Prostate gland (tissue), 2 donors: ENCODE data around the gene TWF1. TPM values are rescaled to one million over a fixed set of nuclear protein-coding genes. Genes with fewer than 3 reads are reported as not detected.

Experiments
- DNase-seq: peaks from one replicate; pipeline ENCODE4 v3.0.0-alpha.2; 2019; ENCODE audit warnings: low spot score
- H3K27ac ChIP-seq, 2 donors: fragments of 200-600 bp; sonication (generic); 2 replicates each; pipeline ENCODE4 v1.5.1; 2017 to 2019
- H3K27me3 ChIP-seq: fragments of 200-600 bp; sonication (generic); replicated peaks from 2 replicates; pipeline ENCODE4 v1.5.1; 2019; ENCODE audit not compliant: insufficient read depth
- H3K36me3 ChIP-seq, 2 donors: fragments of 200-600 bp; sonication (generic); 1 replicate in 1 of 2; 2 replicates in 1 of 2; pipeline versions ENCODE4 v1.5.1 to v1.8.1; 2017 to 2019
- H3K4me1 ChIP-seq: fragments of 200-600 bp; sonication (generic); replicated peaks from 2 replicates; pipeline ENCODE4 v1.5.1; 2019
- H3K4me3 ChIP-seq, 2 donors: fragments of 200-600 bp; sonication (generic); 2 replicates each; pipeline ENCODE4 v1.5.1; 2017 to 2019
- H3K9me3 ChIP-seq: fragments of 200-600 bp; sonication (generic); 2 replicates; pipeline ENCODE4 v1.5.1; 2017
- POLR2A ChIP-seq: fragments of 450-650 bp; IDR thresholded peaks from one replicate; pipeline ENCODE4 v1.6.1; 2016; ENCODE audit warnings: antibody characterized with exemption, mild to moderate bottlenecking
- POLR2AphosphoS5 ChIP-seq: sonication (generic); formaldehyde crosslinking; IDR thresholded peaks from one replicate; pipeline ENCODE4 v1.6.1; 2017; ENCODE audit warnings: antibody characterized with exemption
- WGBS: methylation state at CpG from one replicate; pipeline ENCODE4 v1.1.5; 2018; 5-methylcytosine and 5-hydroxymethylcytosine counted together
- intact Hi-C: fragments of 100-400 bp; cut with DNase I; formaldehyde crosslinking; loops from one replicate; pipeline ENCODE4 v1.14.2; 2022
- total RNA-seq, 2 donors: library from RNA; depleted of rRNA; stranded (reverse); fragments of >200 nt; gene quantifications; one replicate each; pipeline ENCODE4 v1.1.0, GENCODE V29; 2016
- TF ChIP-seq, protein P1 (sequence below), 4 experiments: fragments of 200-600 bp in 2 of 4; fragments of 450-650 bp in 2 of 4; sonication (generic) in 2 of 4; IDR thresholded peaks; 1 replicate in 3 of 4; 2 replicates in 1 of 4; pipeline ENCODE4 v1.5.1; 2016 to 2019; ENCODE audit warnings: antibody characterized with exemption in 4 of 4, mild to moderate bottlenecking in 2 of 4, moderate library complexity in 2 of 4

The TWF1 gene
- total RNA-seq, 2 donors from 2014 or later: 64.5 to 114 TPM

DNA sequence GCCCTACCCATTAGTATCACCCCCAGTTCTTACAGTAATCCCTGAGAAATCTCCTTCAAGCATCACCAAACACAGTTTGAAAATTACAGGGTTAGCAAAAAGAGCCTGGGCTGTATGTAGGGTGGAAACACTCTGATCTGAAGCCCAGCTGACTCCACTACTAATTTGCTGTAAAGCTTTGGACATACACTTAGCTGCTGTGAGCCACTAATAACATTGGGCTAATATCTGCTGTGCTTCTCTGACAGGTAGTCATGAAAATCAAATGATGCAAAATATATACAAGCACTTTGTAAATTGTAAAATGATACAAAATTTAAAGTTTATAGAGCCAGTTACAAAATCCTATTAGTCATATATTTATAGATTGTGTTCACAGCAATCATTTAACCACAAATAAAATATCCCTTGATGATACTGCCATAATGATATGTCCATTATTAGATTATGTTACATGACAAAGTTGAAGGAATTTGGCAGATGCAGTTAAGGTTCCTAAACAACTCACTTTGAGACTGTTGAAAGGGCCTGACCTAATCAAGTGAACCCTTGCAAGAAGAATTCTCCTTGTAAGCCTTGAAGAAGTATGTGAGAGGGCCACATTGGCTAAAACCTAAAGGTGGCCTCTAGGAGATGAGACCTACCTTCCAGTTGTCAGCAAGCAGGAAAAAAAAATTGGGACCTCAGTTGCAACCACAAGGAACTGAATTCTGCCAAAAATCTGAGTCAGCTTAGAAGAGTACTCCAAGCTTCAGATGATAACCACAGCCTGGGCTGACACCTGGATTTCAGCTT lies 19.0 kb downstream of the TWF1 start:
- TF ChIP-seq POLR2A: no peak
- TF ChIP-seq POLR2AphosphoS5: no peak
- TF ChIP-seq, protein P1, sequence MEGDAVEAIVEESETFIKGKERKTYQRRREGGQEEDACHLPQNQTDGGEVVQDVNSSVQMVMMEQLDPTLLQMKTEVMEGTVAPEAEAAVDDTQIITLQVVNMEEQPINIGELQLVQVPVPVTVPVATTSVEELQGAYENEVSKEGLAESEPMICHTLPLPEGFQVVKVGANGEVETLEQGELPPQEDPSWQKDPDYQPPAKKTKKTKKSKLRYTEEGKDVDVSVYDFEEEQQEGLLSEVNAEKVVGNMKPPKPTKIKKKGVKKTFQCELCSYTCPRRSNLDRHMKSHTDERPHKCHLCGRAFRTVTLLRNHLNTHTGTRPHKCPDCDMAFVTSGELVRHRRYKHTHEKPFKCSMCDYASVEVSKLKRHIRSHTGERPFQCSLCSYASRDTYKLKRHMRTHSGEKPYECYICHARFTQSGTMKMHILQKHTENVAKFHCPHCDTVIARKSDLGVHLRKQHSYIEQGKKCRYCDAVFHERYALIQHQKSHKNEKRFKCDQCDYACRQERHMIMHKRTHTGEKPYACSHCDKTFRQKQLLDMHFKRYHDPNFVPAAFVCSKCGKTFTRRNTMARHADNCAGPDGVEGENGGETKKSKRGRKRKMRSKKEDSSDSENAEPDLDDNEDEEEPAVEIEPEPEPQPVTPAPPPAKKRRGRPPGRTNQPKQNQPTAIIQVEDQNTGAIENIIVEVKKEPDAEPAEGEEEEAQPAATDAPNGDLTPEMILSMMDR (IDR thresholded peaks at IDR 0.05): no peak
- intact Hi-C loops: no loop called here
- H3K36me3 ChIP-seq: no peaks in the 10 kb centered on the region
- no peaks in the 10 kb centered on the region for H3K4me1 ChIP-seq
- H3K27me3 ChIP-seq: no peaks in the 10 kb centered on the region
- H3K9me3 ChIP-seq: no peaks in the 10 kb centered on the region
- no peak overlapping the region for H3K27ac ChIP-seq
- H3K4me3 ChIP-seq: no peak overlapping the region
- no peak for DNase-seq

DNA sequence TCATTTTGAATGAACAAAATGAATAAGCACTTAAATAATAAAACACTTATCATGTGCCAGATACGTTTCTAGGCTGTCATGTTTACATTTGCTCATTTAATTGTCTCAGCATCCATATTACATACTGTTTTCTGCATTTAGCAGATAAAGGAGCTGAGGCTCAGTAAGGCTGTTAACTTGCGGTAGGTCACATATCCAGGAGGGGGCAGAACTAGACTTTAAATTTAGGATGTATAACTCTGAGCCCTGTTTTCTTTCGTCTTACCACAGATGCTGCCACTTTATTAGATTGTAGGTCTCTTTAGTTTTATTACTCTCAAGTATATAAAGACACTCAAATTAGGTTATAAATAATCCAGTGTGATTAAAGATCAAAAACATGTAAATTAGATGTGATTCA lies 29.6 kb downstream of the TWF1 start:
- intact Hi-C loops: no loop called here
- no peaks in the 10 kb centered on the region for H3K9me3 ChIP-seq
- no peak overlapping the region for H3K4me3 ChIP-seq
- DNase-seq: peak; percentile 7
- 42% methylated on average over 3 of the region's 3 CpGs for WGBS
- no peaks in the 10 kb centered on the region for H3K4me1 ChIP-seq
- H3K36me3 ChIP-seq: peaks cover 0 to 2% of the 10 kb centered on the region in 2 donors
- no peak for TF ChIP-seq POLR2AphosphoS5
- TF ChIP-seq, protein P1 (IDR thresholded peaks at IDR 0.05): peak in 3 of 4 experiments; percentile 11 to 47 (median 33)
- no peak overlapping the region for H3K27ac ChIP-seq
- no peaks in the 10 kb centered on the region for H3K27me3 ChIP-seq

DNA sequence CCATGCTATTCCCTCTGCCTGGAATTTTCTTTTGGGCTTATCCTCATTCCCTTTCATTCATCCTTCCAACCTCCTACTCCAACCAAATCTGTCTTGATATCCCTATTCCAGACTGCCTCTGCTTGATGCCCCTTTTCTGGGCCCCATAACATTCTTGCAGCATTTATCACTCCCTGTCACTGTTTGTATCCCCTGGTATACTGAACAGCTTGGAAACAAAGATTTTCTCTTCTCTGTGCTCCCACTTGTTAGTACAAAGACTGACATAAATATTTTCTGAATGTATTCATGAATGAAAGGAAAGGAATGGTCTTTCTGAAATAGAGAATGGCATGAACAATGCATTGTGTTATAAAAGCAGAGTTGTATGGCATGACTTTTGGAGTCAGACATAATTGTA lies 39.8 kb downstream of the TWF1 start:
- H3K27me3 ChIP-seq: no peaks in the 10 kb centered on the region
- DNase-seq: no peak
- intact Hi-C loops: loop anchor here (10.0 kb wide), 1 partner anchor 119 kb away; no protein-coding TSS in a partner anchor
- no peak overlapping the region for H3K4me3 ChIP-seq
- no peaks in the 10 kb centered on the region for H3K36me3 ChIP-seq
- H3K27ac ChIP-seq: no peak overlapping the region
- H3K9me3 ChIP-seq: no peaks in the 10 kb centered on the region
- H3K4me1 ChIP-seq: no peaks in the 10 kb centered on the region
- TF ChIP-seq POLR2A (no peak), POLR2AphosphoS5 (no peak)
- TF ChIP-seq, protein P1 (IDR thresholded peaks at IDR 0.05): no peak

DNA sequence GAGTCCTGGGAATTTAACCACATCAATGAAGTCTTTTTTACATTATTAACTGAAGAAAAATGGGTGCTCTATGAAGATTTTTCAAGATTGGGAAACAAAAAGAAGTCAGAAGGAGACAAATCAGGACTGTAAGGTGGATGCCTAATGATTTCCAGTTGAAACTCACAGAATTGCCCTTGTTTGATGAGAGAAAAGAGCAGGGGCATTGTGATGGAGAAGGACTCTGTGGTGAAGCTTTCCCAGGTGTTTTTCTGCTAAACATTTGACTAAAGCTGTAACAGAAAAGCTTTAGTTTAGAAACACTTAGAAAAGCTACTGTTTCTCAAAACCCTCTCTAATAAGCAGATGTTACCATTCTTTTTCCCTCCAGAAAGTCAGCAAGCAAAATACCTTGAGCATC lies 41.6 kb downstream of the TWF1 start:
- H3K4me3 ChIP-seq: no peak overlapping the region
- H3K27me3 ChIP-seq: no peaks in the 10 kb centered on the region
- intact Hi-C loops: loop anchor here (10.0 kb wide), 1 partner anchor 120 kb away; no protein-coding TSS in a partner anchor
- no peaks in the 10 kb centered on the region for H3K36me3 ChIP-seq
- TF ChIP-seq POLR2AphosphoS5 (no peak), POLR2A (no peak)
- TF ChIP-seq, protein P1 (IDR thresholded peaks at IDR 0.05): no peak
- no peaks in the 10 kb centered on the region for H3K9me3 ChIP-seq
- DNase-seq: no peak
- H3K27ac ChIP-seq: no peak overlapping the region
- peaks cover 2% of the 10 kb centered on the region for H3K4me1 ChIP-seq

DNA sequence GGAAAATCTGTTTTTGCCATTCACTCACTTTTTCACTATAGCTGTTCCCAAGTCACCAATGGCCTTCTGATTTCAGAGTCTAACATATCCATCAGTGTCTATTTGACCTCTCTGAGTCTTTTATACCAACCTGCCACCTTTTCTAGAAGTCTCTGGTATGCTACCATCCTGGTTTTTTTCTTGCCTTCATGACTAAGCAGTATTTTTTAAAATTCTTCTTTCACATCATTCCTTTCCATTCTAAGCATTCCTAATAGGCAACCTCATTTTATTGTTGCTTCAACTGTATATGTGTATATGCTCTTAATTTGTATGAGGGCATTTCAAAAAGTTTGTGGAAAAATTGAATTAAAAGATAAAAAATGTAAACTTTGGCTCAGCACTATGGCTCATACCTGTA lies 42.3 kb downstream of the TWF1 start:
- Histone ChIP-seq H3K36me3 (no peaks in the 10 kb centered on the region), H3K27ac (no peak overlapping the region)

More for the DNA sequence above, 42.3 kb downstream of the TWF1 start:
- no peaks in the 10 kb centered on the region for H3K9me3 ChIP-seq
- peaks cover 2% of the 10 kb centered on the region for H3K4me1 ChIP-seq
- TF ChIP-seq POLR2A (no peak), POLR2AphosphoS5 (no peak)
- TF ChIP-seq, protein P1 (IDR thresholded peaks at IDR 0.05): no peak
- no peak overlapping the region for H3K4me3 ChIP-seq
- no peak for DNase-seq
- intact Hi-C loops: loop anchor here (10.0 kb wide), 1 partner anchor 121 kb away; no protein-coding TSS in a partner anchor
- H3K27me3 ChIP-seq: no peaks in the 10 kb centered on the region
